HepG2 (cell line): Measurements from ENCODE around the gene CSNK1D. TPM values are rescaled to one million over a fixed set of nuclear protein-coding genes. Genes with fewer than 3 reads are reported as not detected.
A peak's percentile ranks its signal among the peaks of the same experiment; 100 is the strongest.

Experiments used
- ATAC-seq: fragments of 200-7000 bp; cut with Tn5 transposase; 3 replicates; pipeline ENCODE4 v1.9.1; 2020; ENCODE audit warnings: mild to moderate bottlenecking, moderate library complexity
- BruUV-seq: library from RNA; stranded (reverse); fragments of 400-500 nt; replicated peaks from 2 replicates; lab custom pipeline; 2021; lab: Mats Ljungman, UMichigan
- CTCF ChIA-PET: fragments of 300-600 bp; formaldehyde crosslinking; extraction: SDS; loops from one replicate; lab custom pipeline; 2021; ENCODE audit warnings: low total read pairs, inconsistent platforms, low intra/inter-chr PET ratio; lab: Yijun Ruan, JAX
- POLR2A ChIA-PET: fragments of 350-600 bp; sonication (Branson Sonifier 250); formaldehyde crosslinking; loops from one replicate; lab custom pipeline; 2020; ENCODE audit warnings: antibody characterized with exemption, inconsistent platforms; lab: Yijun Ruan, JAX
- DNase-seq: peaks from one replicate; pipeline ENCODE4 v3.0.0-alpha.2; 2015; ENCODE audit warnings: low spot score
- FAIRE-seq: peaks from 3 replicates; lab custom pipeline; 2011; peaks lifted over from hg19 to GRCh38; lab: Jason Lieb, UNC
- H2AFZ ChIP-seq: one replicate; pipeline ENCODE4 v1.6.1; 2011; ENCODE audit warnings: low read length, inconsistent platforms
- H3K27ac ChIP-seq: fragments of 300-600 bp; 3 replicates; pipeline ENCODE4 v1.8.0; 2011; ENCODE audit warnings: mixed run types, mild to moderate bottlenecking, mixed read lengths, low read length, inconsistent platforms; ENCODE audit not compliant: insufficient read depth; ENCODE audit errors: extremely low read length
- H3K27me3 ChIP-seq, 2 experiments: fragments of 200-600 bp in 1 of 2; 2 replicates in 1 of 2; 3 replicates in 1 of 2; pipeline versions ENCODE4 v1.6.0 to v1.8.0; 2011; ENCODE audit warnings: low read length in 2 of 2, mild to moderate bottlenecking in 2 of 2, moderate library complexity in 2 of 2, inconsistent platforms in 1 of 2; ENCODE audit not compliant: insufficient read depth in 2 of 2, control insufficient read depth in 1 of 2
- H3K36me3 ChIP-seq, 2 experiments: fragments of 200-600 bp in 1 of 2; replicated peaks in 1 of 2; 2 replicates in 1 of 2; 3 replicates in 1 of 2; pipeline versions ENCODE4 v1.5.1 to v1.8.0; 2011; ENCODE audit warnings: low read length in 2 of 2, inconsistent platforms in 1 of 2; ENCODE audit not compliant: insufficient read depth in 2 of 2, control insufficient read depth in 1 of 2
- H3K4me1 ChIP-seq: 2 replicates; pipeline ENCODE4 v1.5.1; 2012; ENCODE audit warnings: low read length, inconsistent platforms; ENCODE audit not compliant: insufficient read depth
- H3K4me2 ChIP-seq: 2 replicates; pipeline ENCODE4 v1.6.0; 2011; ENCODE audit warnings: low read depth, low read length, inconsistent platforms
- H3K4me3 ChIP-seq, 3 experiments: fragments of 200-600 bp in 1 of 3; sonication (generic), shearing (Covaris generic) in 1 of 3; replicated peaks in 1 of 3; 2 replicates each; pipeline ENCODE4 v1.5.1; 2011 to 2016; ENCODE audit warnings: low read length in 3 of 3, inconsistent platforms in 2 of 3, low read depth in 2 of 3, mild to moderate bottlenecking in 2 of 3, control low read depth in 1 of 3, mixed read lengths in 1 of 3; ENCODE audit not compliant: insufficient read depth in 1 of 3
- H3K79me2 ChIP-seq: one replicate; pipeline ENCODE4 v1.6.1; 2011; ENCODE audit warnings: low read length, inconsistent platforms; ENCODE audit not compliant: insufficient read depth
- H3K9ac ChIP-seq: 2 replicates; pipeline ENCODE4 v1.6.0; 2011; ENCODE audit warnings: mild to moderate bottlenecking, low read depth, low read length, inconsistent platforms; ENCODE audit not compliant: insufficient read depth
- H3K9me3 ChIP-seq: 2 replicates; pipeline ENCODE4 v1.5.1; 2012; ENCODE audit warnings: mild to moderate bottlenecking, low read length
- H4K20me1 ChIP-seq: 2 replicates; pipeline ENCODE4 v1.6.0; 2011; ENCODE audit warnings: inconsistent platforms, mild to moderate bottlenecking, low read length, moderate library complexity; ENCODE audit not compliant: insufficient read depth
- AGO2 ChIP-seq: fragments of 200-400 bp; formaldehyde crosslinking; optimal IDR thresholded peaks from 2 replicates; pipeline ENCODE3; 2017; ENCODE audit warnings: mild to moderate bottlenecking, low read depth, low read length, moderate library complexity
- FLYWCH1 ChIP-seq: sonication (generic); formaldehyde crosslinking; IDR thresholded peaks from 2 replicates; pipeline ENCODE4 v1.8.1; 2023; ENCODE audit warnings: mild to moderate bottlenecking, missing genetic modification reagents
- NR2F2 ChIP-seq: IDR thresholded peaks from 2 replicates; pipeline ENCODE4 v1.6.1; 2012; ENCODE audit warnings: low read depth, inconsistent platforms, borderline replicate concordance
- POLR2A ChIP-seq, 2 experiments: IDR thresholded peaks; 2 replicates each; pipeline ENCODE4 v1.6.1; 2011; ENCODE audit warnings: low read depth in 2 of 2, low read length in 2 of 2, mild to moderate bottlenecking in 1 of 2, moderate library complexity in 1 of 2; ENCODE audit not compliant: insufficient read depth in 1 of 2
- SOX5 ChIP-seq: IDR thresholded peaks from 2 replicates; pipeline ENCODE4 v1.6.1; 2016; ENCODE audit warnings: borderline replicate concordance
- ZFX ChIP-seq: sonication (generic); formaldehyde crosslinking; IDR thresholded peaks from 2 replicates; pipeline ENCODE4 v1.4.0; 2020; ENCODE audit warnings: mild to moderate bottlenecking, low read depth, missing genetic modification reagents, moderate library complexity
- ZNF124 ChIP-seq: sonication (generic); formaldehyde crosslinking; IDR thresholded peaks from 2 replicates; pipeline ENCODE4 v1.4.0; 2020; ENCODE audit warnings: missing genetic modification reagents
- ZNF775 ChIP-seq: sonication (generic); formaldehyde crosslinking; IDR thresholded peaks from 2 replicates; pipeline ENCODE4 v1.4.0; 2020; ENCODE audit warnings: missing genetic modification reagents, mild to moderate bottlenecking, moderate library complexity, borderline replicate concordance
- WGBS: methylation state at CpG from one replicate; pipeline ENCODE4 v1.1.6; 2017; ENCODE audit warnings: low lambda C conversion rate; 5-methylcytosine and 5-hydroxymethylcytosine counted together
- in situ Hi-C: cut with HindIII; loops from 2 replicates; pipeline ENCODE4 v1.10.0; 2017; ENCODE audit warnings: low pct_unique_long_range_greater_than_20kb; ENCODE audit not compliant: extremely low pct_ligation_motif_present
- intact Hi-C: fragments of 100-400 bp; cut with micrococcal nuclease; formaldehyde crosslinking; loops from one replicate; pipeline ENCODE4 v1.10.0; 2022; ENCODE audit not compliant: unreplicated experiment
- polyA plus RNA-seq, 8 experiments: library from polyadenylated mRNA; depleted of rRNA in 3 of 8; stranded (reverse) in 7 of 8; unstranded in 1 of 8; fragments of >200 nt; fragmentation: Illumina TruSeq in 4 of 8; extraction: Trizol in 4 of 8; gene quantifications; 2 replicates each; pipeline versions ENCODE4 v1.2.1 to v1.2.3, GENCODE V29; 2011 to 2016; ENCODE audit warnings: low read depth in 4 of 8, missing spikeins in 1 of 8, mixed read lengths in 1 of 8; ENCODE audit not compliant: insufficient read depth in 1 of 8
- total RNA-seq, 5 experiments: library from RNA; depleted of rRNA; stranded (reverse); fragments of >200 nt; fragmentation: Illumina TruSeq; extraction: Trizol; gene quantifications; 2 replicates each; pipeline ENCODE4 v1.2.3, GENCODE V29; 2016; ENCODE audit warnings: low read depth in 1 of 5
- TF ChIP-seq, protein P1 (sequence below): sonication (generic); formaldehyde crosslinking; IDR thresholded peaks from 2 replicates; pipeline ENCODE4 v1.4.0; 2020; ENCODE audit warnings: mild to moderate bottlenecking, missing genetic modification reagents, borderline replicate concordance

CSNK1D gene
- total and polyA plus RNA-seq, 2 of the 13 experiments (the other 11 are each of a cell fraction or from before 2014, with no cell fraction given) = 31.5 to 128 TPM

DNA sequence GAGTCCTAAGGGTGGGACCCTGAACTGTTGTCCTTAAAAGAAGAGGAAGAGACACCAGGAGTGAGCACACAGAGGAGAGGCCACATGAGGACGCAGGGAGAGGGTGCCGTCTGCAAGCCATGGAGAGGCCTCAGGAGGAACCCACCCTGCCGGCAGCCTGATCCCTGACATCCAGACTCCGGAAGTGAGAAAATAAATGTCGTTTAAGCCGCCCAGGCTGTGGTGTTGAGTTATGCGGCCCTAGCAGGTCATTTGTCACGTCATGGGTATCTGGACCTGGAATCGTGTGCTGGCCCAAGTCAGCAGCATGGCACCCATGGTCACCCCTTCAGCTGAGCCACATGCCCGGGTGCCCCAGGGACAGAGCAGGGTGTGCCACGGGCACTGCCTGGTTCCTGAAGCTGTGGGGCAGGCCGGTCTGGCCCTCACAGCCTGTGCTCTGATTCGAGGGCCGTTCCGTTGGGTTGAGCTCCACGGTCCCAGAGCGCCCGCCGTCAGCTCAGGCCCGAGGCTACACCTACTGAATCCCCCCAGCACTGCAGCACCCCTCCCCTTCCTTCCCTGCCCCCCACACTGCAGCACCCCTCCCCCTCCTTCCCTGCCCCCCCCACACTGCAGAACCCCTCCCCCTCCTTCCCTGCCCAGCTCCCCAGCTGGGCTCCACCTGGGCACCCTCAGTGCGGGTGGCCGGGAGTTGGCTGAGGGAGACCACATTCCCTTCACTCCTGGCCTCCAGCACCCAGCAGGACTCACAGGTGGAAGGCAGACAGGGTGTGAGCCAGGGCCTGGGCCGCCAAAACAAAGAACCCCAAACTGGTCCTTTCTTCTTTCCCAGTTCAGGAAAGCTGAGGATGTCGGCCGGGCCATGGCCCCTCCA, 58.2 kb downstream of the CSNK1D start (continued):
- TF ChIP-seq ZNF775 (CRISPR knock-in tag) (no peak), NR2F2 (no peak), AGO2 (peak; percentile 31), ZNF124 (CRISPR knock-in tag) (no peak), FLYWCH1 (no peak)
- TF ChIP-seq, all 625 proteins: peak for 16

DNA sequence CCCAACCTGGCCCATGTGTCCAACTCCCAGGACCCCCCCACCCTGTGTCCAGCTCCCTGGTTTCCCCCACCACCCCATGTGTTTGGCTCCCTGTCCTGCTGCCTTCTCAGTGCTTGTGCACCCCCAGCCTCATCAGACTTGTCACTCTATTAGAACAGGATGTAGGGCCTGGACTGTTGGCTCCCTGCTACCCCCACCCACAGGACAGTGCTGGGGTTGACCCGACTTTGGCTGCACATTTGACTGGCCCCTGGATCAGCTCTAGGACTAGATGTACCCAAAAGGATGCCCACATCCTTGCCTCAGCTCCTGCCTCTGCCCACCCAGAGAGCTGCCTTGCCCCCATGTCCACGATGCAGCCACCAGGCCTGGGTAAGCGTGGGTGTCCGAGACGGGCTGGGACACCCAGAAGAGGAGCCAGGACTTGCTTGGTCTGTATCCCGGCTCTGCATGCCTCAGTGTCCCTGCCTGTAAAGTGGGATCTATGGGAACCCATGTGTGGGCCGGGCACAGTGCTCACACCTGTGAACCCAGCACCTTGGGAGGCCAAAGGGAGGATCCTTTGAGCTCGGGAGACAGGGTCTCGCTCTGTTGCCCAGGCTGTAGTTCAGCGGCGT, 59.4 kb downstream of the CSNK1D start:
- no TSS peak for BruUV-seq
- in situ Hi-C loops = no loop called here
- ATAC-seq (no peak), DNase-seq (no peak), FAIRE-seq (no peak)
- no peaks in the 10 kb centered on the region for H3K9me3 ChIP-seq
- H3K4me3 ChIP-seq = peak overlapping the region in 1 of 3 experiments; percentile 35; a peak in 2 of 6 replicates
- no peak overlapping the region for H3K27ac ChIP-seq
- WGBS = 73% methylated on average over 5 of the region's 11 CpGs
- H2AFZ ChIP-seq = no peak overlapping the region
- no peaks in the 10 kb centered on the region for H3K27me3 ChIP-seq
- POLR2A ChIA-PET = interaction anchor here (0.9 to 11.8 kb wide), 5 partner anchors 8 to 79 kb away, joined by 3 to 117 read pairs (median 29); partner anchors contain the start of gene SLC16A3
- TF ChIP-seq ZFX (CRISPR knock-in tag) (0 out of 2 replicates have a peak, but pooled peaks have one; percentile 12), POLR2A (IDR thresholded peaks at IDR 0.05; ENCODE audit: insufficient read depth in 1 of 2, low read depth in 2 of 2, low read length in 2 of 2) (0 out of 4 replicates have a peak, but pooled peaks of 1 of the 2 experiments have one; percentile 31), SOX5 (CRISPR knock-in tag) (no peak)
- TF ChIP-seq, protein P1, sequence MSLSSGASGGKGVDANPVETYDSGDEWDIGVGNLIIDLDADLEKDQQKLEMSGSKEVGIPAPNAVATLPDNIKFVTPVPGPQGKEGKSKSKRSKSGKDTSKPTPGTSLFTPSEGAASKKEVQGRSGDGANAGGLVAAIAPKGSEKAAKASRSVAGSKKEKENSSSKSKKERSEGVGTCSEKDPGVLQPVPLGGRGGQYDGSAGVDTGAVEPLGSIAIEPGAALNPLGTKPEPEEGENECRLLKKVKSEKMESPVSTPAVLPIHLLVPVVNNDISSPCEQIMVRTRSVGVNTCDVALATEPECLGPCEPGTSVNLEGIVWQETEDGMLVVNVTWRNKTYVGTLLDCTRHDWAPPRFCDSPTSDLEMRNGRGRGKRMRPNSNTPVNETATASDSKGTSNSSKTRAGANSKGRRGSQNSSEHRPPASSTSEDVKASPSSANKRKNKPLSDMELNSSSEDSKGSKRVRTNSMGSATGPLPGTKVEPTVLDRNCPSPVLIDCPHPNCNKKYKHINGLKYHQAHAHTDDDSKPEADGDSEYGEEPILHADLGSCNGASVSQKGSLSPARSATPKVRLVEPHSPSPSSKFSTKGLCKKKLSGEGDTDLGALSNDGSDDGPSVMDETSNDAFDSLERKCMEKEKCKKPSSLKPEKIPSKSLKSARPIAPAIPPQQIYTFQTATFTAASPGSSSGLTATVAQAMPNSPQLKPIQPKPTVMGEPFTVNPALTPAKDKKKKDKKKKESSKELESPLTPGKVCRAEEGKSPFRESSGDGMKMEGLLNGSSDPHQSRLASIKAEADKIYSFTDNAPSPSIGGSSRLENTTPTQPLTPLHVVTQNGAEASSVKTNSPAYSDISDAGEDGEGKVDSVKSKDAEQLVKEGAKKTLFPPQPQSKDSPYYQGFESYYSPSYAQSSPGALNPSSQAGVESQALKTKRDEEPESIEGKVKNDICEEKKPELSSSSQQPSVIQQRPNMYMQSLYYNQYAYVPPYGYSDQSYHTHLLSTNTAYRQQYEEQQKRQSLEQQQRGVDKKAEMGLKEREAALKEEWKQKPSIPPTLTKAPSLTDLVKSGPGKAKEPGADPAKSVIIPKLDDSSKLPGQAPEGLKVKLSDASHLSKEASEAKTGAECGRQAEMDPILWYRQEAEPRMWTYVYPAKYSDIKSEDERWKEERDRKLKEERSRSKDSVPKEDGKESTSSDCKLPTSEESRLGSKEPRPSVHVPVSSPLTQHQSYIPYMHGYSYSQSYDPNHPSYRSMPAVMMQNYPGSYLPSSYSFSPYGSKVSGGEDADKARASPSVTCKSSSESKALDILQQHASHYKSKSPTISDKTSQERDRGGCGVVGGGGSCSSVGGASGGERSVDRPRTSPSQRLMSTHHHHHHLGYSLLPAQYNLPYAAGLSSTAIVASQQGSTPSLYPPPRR (CRISPR knock-in tag) = 0 out of 2 replicates have a peak, but pooled peaks have one; percentile 13
- no peaks in the 10 kb centered on the region for H3K36me3 ChIP-seq
- peaks cover 6% of the 10 kb centered on the region for H3K79me2 ChIP-seq
- CTCF ChIA-PET = no interaction called here
- intact Hi-C loops = no loop called here
- H3K4me1 ChIP-seq = peaks cover 70% of the 10 kb centered on the region
- no peak overlapping the region for H3K9ac ChIP-seq
- peak overlapping the region; percentile 48 for H3K4me2 ChIP-seq
- no peaks in the 10 kb centered on the region for H4K20me1 ChIP-seq
